ENCODE data around the gene PRKAR1A. TPM values are rescaled to one million over a fixed set of nuclear protein-coding genes. Genes with fewer than 3 reads are reported as not detected.
"Not testable (repeated sequence)": the region's sequence is repeated elsewhere in the genome, so short reads cannot be mapped to it uniquely, and the experiment has no call there.

Gene PRKAR1A
- total RNA-seq, result 411 TPM

DNA sequence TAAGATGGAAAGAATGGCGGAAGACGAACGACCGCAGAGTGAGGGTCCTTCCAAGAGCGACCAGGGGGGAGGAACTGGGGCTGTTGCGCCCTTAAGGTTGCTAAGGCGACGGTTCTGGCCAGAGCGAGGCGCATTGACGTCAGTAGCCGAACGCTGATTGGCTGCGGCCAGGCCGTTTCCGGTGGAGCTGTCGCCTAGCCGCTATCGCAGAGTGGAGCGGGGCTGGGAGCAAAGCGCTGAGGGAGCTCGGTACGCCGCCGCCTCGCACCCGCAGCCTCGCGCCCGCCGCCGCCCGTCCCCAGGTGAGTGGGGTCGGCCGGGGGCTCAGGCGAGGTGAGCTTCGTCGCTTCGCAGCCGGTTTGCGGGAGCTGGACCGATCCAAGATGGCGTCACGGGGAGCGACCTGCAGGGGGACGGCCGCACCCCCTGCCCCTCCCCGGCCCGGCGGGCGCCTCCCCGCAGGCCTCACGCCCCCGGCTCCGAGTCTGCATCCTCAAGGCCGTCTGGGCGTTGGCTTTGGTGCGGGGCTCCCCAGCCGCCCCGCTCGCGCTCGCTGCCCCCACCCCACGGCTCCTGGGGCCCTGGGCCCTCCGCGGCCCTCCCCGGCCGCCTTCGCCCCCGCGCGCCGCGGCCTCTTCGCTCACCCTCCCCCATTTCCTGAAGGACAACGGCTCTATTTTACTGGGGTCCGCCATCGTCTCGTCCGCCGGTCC is at the start of gene PRKAR1A:
Gene PRKAR1A, plus strand, starts transcription at position 184 of the 713 bp plus-strand sequence. CDS start 2,970 bp downstream, outside the sequence.
- DNase-seq (ENCODE audit: low spot score in 2 of 2) (peak; percentile 90 to 98), FAIRE-seq (no peak)

GRCh38 chr17:68463211-68464019 is 48.8 kb upstream of the PRKAR1A start:
- DNase-seq (ENCODE audit: low spot score in 2 of 2), result no peak
- no peak for FAIRE-seq

- no peak for DNase-seq (ENCODE audit: low spot score in 2 of 2)
- no peak for FAIRE-seq
Measured at GRCh38 chr17:68468334-68468733, 43.9 kb upstream of the PRKAR1A start.

GRCh38 chr17:68468788-68469187 is 43.4 kb upstream of the PRKAR1A start:
- DNase-seq (ENCODE audit: low spot score in 2 of 2) (no peak), FAIRE-seq (no peak)

DNA sequence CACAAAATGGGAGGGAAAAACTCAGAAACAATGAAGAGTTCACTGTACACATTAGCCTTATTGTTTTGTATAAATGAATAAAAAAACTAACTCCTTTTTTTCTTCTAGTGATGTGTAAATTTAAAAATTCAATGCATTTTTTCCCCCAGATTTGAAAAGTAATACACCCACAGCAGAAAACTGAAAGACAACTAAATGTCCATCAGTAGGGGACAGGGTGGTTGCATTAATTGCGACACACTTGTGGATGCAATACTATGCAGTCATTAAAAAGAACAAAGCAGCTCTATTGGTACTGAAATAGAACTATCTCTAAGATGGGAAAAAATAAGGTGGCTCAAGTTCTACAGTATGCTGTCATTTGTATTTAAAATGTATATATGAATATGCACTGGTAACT is 41.3 kb upstream of the PRKAR1A start:
- DNase-seq (ENCODE audit: low spot score in 2 of 2) (no peak), FAIRE-seq (no peak)

DNA sequence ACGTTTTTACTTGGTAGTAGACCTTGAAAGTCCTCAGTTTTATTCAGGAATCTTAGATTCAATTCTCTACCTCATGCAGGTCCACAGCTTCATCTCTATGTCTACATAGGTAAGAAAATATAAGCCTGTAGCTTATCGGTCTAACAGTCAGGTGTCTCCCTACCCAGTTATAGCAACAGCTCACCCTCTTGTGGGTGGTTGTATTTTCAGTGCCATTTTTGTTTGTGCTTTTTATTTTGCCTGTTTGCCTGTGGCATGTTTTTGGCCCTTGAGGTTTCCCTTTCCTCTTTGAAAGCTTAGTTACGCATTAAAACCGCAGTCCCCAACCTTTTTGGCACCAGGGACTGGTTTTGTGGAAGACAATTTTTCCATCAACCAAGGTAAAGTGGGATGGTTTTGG is 31.3 kb upstream of the PRKAR1A start:
- DNase-seq (ENCODE audit: low spot score in 2 of 2) (no peak), FAIRE-seq (no peak)

DNA sequence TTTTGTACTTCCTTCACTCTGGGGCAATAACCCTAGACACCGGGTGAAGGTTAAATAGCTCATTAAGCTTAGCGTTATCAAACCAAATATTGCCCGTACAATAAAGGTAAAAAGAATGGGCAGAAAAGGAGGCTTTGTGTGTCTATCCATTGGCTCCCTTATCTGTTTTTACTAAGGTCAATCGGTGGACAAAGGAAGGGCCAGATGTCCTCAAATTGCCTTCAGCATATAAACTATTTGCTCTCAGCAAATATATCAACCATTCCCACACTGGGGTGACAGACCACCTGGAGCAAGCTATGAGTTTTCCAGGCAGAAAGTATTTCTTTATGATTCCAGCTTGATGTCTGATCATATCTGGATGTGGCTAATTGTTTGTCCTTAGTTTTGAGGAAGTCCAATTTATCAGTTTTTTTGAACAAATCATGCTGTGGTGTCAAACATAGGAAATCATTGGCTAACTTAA is 29.6 kb upstream of the PRKAR1A start:
- FAIRE-seq (no peak), DNase-seq (ENCODE audit: low spot score in 2 of 2) (no peak)

- DNase-seq (ENCODE audit: low spot score in 2 of 2) (no peak), FAIRE-seq (no peak)
Measured at GRCh38 chr17:68484458-68484857, 27.8 kb upstream of the PRKAR1A start.

GRCh38 chr17:68489919-68490318 is 22.3 kb upstream of the PRKAR1A start:
- FAIRE-seq (no peak), DNase-seq (ENCODE audit: low spot score in 2 of 2) (no peak)

DNA sequence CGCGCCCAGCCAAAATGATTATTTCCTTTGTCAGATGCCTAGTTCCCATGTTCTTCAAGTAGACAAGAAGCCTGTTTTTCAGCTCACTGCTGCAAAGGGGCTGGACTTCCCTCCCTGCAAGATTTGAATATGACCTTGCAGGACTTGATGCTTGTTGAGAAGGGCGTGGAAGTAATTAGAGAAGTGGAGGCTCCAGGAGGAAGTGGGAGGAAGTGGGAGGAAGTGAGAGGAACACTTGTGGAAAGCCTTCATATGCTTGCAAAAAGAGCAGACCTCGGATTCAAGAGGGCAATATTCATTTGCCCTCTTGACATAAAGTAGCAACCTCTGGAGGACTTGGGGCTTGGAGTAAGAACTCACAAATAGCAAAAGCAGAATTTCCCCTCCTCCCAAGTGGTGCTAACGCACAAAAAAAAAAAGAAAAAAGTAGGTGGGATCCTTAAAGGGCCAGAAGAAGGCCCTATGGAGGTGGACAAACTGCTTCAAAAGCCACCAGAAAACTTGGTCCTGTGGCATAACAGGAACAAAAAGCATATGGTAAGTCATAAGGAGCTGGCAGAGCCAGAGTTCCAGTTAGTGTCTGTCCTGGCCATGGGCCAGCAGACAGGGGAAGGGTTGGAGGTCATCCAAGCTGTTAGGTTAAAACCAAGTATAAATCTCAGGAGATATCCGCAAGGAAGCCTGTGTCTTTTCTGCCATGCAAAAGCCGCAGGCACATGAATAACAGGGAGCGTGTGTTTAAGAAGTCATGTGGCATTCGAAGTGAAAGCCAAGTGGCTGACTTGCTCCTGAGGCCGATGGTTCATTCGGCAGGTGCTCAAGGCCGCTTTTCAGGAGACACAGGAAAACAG is 20.6 kb upstream of the PRKAR1A start:
- FAIRE-seq (no peak), DNase-seq (ENCODE audit: low spot score in 2 of 2) (no peak)

DNA sequence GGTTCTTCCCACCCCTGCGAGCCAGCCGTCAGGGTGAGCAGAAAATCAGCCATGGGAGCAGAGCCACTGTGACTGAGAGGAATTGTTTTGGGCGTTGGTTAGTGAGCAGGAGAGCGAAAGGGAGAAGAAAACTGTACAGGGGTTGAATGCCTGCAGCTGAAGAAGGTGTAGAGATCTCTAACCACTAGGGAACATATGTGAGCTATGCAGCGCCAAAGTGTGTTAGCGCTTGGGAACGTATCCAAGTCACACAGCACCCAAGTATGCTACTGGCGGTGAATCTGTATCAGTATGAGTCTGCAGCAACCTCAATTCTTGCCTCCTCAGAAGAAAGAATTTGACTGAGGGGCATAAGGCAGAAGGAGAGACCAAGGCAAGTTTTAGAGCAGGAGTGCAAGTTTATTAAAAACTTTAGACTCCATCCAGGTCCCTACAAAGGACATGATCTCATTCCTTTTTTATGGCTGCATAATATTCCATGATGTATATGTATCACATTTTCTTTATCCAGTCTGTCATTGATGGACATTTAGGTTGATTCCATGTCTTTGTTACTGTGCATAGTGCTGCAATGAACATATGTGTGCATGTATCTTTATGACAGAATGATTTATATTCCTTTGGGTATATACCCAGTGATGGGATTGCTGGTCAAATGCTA is 19.7 kb upstream of the PRKAR1A start:
- FAIRE-seq, result not testable (repeated sequence)

DNA sequence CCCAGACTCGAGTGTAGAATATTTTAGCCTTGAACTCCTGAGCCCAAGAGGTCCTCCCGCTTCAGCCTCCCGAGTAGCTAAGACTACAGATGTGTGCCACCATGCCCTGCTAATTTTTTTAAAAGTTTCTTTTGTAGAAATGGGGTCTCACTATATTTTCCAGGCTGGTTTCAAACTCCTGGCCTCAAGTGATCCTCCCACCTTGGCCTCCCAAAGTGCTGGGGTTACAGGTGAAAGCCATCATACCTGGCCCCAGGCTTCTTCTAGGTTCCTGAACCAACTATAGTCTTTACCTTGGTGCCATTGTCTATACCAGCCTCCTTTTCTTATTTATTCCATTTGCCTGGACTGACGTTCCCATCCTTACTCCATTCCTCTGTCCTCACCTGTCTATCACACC is 17.1 kb upstream of the PRKAR1A start:
- FAIRE-seq (no peak), DNase-seq (ENCODE audit: low spot score in 2 of 2) (no peak)

More for the DNA sequence above, 19.7 kb upstream of the PRKAR1A start:
- DNase-seq (ENCODE audit: low spot score in 2 of 2), result not testable (repeated sequence)

DNA sequence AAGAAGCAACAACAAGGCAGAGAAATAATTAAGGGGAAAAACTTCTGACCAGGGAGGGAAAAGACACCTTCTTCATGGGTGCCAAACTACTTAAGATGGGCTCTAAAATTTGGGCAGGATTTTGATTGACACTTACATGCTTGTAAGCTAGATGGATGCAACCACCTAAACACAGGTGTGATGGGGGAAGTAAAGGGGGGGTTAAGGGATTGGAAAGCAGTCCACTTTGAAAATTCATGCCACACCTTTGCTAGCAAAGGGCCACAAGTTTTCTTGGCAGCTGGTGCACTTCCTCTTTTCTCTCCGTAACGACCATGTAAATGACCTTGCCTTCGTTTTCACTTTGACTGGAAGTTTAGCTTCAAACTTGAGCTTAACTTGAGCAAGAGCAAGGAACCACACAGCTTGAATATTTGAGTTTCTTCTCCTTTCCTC is 14.3 kb upstream of the PRKAR1A start:
- DNase-seq (ENCODE audit: low spot score in 2 of 2), result no peak
- FAIRE-seq, result no peak

GRCh38 chr17:68498479-68499326 is 13.5 kb upstream of the PRKAR1A start:
- FAIRE-seq, result no peak
- no peak for DNase-seq (ENCODE audit: low spot score in 2 of 2)

- DNase-seq (ENCODE audit: low spot score in 2 of 2), result no peak
- no peak for FAIRE-seq
Measured at GRCh38 chr17:68499587-68499986, 12.6 kb upstream of the PRKAR1A start.

- DNase-seq (ENCODE audit: low spot score in 2 of 2) (no peak), FAIRE-seq (no peak)
Measured at GRCh38 chr17:68501074-68501473, 11.2 kb upstream of the PRKAR1A start.

DNA sequence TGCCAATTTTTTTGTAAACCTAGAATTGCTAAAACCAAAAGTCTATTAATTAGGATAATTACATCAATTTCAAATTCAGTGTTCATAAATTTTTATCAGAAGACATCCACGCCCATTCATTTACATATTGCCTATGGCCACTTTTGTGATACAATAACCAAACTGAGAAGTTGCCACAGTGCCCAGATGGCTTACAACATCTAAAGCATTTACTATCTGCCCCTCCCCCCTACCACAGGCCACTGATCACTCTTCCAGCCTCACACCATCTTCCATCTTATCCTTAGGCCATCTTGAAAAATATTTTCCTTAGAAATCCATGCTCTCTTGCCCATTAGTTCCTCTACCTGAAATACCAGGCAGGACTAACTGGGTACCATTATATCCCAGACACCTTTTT is 6.3 kb upstream of the PRKAR1A start:
- DNase-seq (ENCODE audit: low spot score in 2 of 2), result no peak
- no peak for FAIRE-seq

DNA sequence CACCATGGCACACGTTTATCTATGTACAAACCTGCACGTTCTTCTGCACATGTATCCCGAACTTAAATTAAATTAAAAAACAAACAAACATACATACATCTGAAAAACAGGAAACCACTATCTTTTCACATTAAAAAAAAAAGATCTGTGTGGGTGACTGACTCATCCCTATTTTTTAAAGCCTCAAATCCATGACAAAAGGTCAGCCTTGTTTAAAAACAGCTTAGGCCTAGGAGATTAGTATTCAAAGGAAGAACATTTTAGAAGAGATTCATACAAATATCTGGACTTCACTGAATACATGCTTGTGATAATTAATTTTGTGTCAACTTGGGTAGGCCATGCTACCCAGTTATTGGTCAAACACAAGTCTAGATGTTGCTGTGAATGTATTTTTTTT is 4.7 kb upstream of the PRKAR1A start:
- no peak for DNase-seq (ENCODE audit: low spot score in 2 of 2)
- FAIRE-seq, result no peak

Data from frontal cortex (tissue), 4 donors.